Chondrocyte (in vitro differentiated cells): ENCODE data around the gene MEX3D. TPM values are rescaled to one million over a fixed set of nuclear protein-coding genes. Genes with fewer than 3 reads are reported as not detected.
A peak's percentile ranks its signal among the peaks of the same experiment; 100 is the strongest.

Experiments used
- DNase-seq: peaks from one replicate; pipeline ENCODE4 v3.0.0; 2021; ENCODE audit warnings: mixed read lengths, low spot score
- H3K27ac Mint-ChIP-seq: one replicate; pipeline ENCODE4 v1.8.0; 2021; ENCODE audit warnings: mild to moderate bottlenecking, moderate library complexity, mixed read lengths; ENCODE audit not compliant: unreplicated experiment
- H3K27me3 Mint-ChIP-seq: 2 replicates; pipeline ENCODE4 v1.8.0; 2021; ENCODE audit warnings: low read depth, mixed read lengths
- H3K36me3 Mint-ChIP-seq: 2 replicates; pipeline ENCODE4 v1.8.0; 2021; ENCODE audit warnings: low read depth, mixed read lengths
- H3K4me1 Mint-ChIP-seq: 2 replicates; pipeline ENCODE4 v1.8.0; 2021; ENCODE audit warnings: low read depth, mild to moderate bottlenecking, mixed read lengths
- H3K4me3 Mint-ChIP-seq: one replicate; pipeline ENCODE4 v1.8.0; 2021; ENCODE audit warnings: mild to moderate bottlenecking, moderate library complexity, mixed read lengths; ENCODE audit not compliant: unreplicated experiment
- H3K9me3 Mint-ChIP-seq: 2 replicates; pipeline ENCODE4 v1.8.0; 2021; ENCODE audit warnings: low read depth, mixed read lengths
- CTCF ChIP-seq: fragments of 200-600 bp; sonication (generic); IDR thresholded peaks from 2 replicates; pipeline ENCODE4 v1.5.0; 2021; ENCODE audit warnings: antibody characterized with exemption, mild to moderate bottlenecking, moderate library complexity
- total RNA-seq: library from RNA; stranded (reverse); gene quantifications from 3 replicates; pipeline ENCODE4 v1.2.1, GENCODE V29; 2021

MEX3D gene
- total RNA-seq, 1 donor from 2014 or later: 60.1 TPM

GRCh38 chr19:1567848-1568227, 287 bp downstream of the MEX3D start:
- TF ChIP-seq CTCF: no peak
- Mint-ChIP-seq H3K4me3 (no peak overlapping the region), H3K36me3 (no peaks in the 10 kb centered on the region), H3K9me3 (no peaks in the 10 kb centered on the region), H3K27me3 (no peaks in the 10 kb centered on the region), H3K4me1 (peaks cover 23% of the 10 kb centered on the region), H3K27ac (no peak overlapping the region)
- DNase-seq: no peak

GRCh38 chr19:1567116-1567847, 843 bp downstream of the MEX3D start:
- no peaks in the 10 kb centered on the region for H3K36me3 Mint-ChIP-seq
- no peak for DNase-seq
- H3K4me3 Mint-ChIP-seq: peak overlapping the region; percentile 70
- no peaks in the 10 kb centered on the region for H3K9me3 Mint-ChIP-seq
- no peak for TF ChIP-seq CTCF
- peak overlapping the region; percentile 83 for H3K27ac Mint-ChIP-seq
- H3K4me1 Mint-ChIP-seq: peaks cover 23% of the 10 kb centered on the region
- no peaks in the 10 kb centered on the region for H3K27me3 Mint-ChIP-seq

GRCh38 chr19:1566392-1567115, 1.6 kb downstream of the MEX3D start:
- peak; percentile 26 for TF ChIP-seq CTCF
- Mint-ChIP-seq H3K4me1 (peaks cover 23% of the 10 kb centered on the region), H3K27me3 (no peaks in the 10 kb centered on the region), H3K36me3 (no peaks in the 10 kb centered on the region), H3K27ac (peak overlapping the region; percentile 36), H3K9me3 (no peaks in the 10 kb centered on the region), H3K4me3 (peak overlapping the region; percentile 66)
- no peak for DNase-seq

- TF ChIP-seq CTCF: no peak
- no peaks in the 10 kb centered on the region for H3K36me3 Mint-ChIP-seq
- H3K4me3 Mint-ChIP-seq: no peak overlapping the region
- no peak for DNase-seq
- no peaks in the 10 kb centered on the region for H3K9me3 Mint-ChIP-seq
- H3K4me1 Mint-ChIP-seq: peaks cover 23% of the 10 kb centered on the region
- H3K27ac Mint-ChIP-seq: peak overlapping the region; percentile 15
- H3K27me3 Mint-ChIP-seq: no peaks in the 10 kb centered on the region
Observed at GRCh38 chr19:1563251-1563650, 4.9 kb downstream of the MEX3D start.

- DNase-seq: no peak
- Mint-ChIP-seq H3K9me3 (no peaks in the 10 kb centered on the region), H3K36me3 (peaks cover 2% of the 10 kb centered on the region), H3K4me3 (no peak overlapping the region), H3K27ac (no peak overlapping the region), H3K4me1 (peaks cover 23% of the 10 kb centered on the region), H3K27me3 (no peaks in the 10 kb centered on the region)
- no peak for TF ChIP-seq CTCF
Observed at GRCh38 chr19:1561236-1561842, 6.8 kb downstream of the MEX3D start.
